PC-3 (cell line): ENCODE data around the gene ALDH2. TPM values are rescaled to one million over a fixed set of nuclear protein-coding genes. Genes with fewer than 3 reads are reported as not detected.

ENCODE experiments used
- ATAC-seq: fragments of 200-7000 bp; cut with Tn5 transposase; 2 replicates; pipeline ENCODE4 v1.9.1; 2020; ENCODE audit warnings: mild to moderate bottlenecking, moderate library complexity
- BruUV-seq: library from RNA; stranded (reverse); fragments of 400-500 nt; replicated peaks from 2 replicates; lab custom pipeline; 2021; lab: Mats Ljungman, UMichigan
- CTCF ChIA-PET: fragments of 300-600 bp; sonication (Branson Sonifier 250); formaldehyde crosslinking; loops from one replicate; lab custom pipeline; 2022; ENCODE audit warnings: antibody characterized with exemption; lab: Charles Lee
- POLR2A ChIA-PET: fragments of 300-600 bp; sonication (Branson Sonifier 250); formaldehyde crosslinking; loops from one replicate; lab custom pipeline; 2022; ENCODE audit warnings: antibody characterized with exemption; ENCODE audit not compliant: unreplicated experiment; lab: Charles Lee
- DNase-seq: peaks from one replicate; pipeline ENCODE4 v3.0.0-alpha.2; 2015
- H2AFZ ChIP-seq: fragments of 300-600 bp; sonication (generic); 2 replicates; pipeline ENCODE4 v1.6.0; 2016; ENCODE audit warnings: antibody characterized with exemption, low read length
- H3F3A ChIP-seq: fragments of 300-600 bp; sonication (generic); one replicate; pipeline ENCODE4 v1.6.0; 2017; ENCODE audit warnings: antibody characterized with exemption, low read length, control low read depth, mild to moderate bottlenecking; ENCODE audit not compliant: unreplicated experiment
- H3K27ac ChIP-seq: fragments of 300-600 bp; sonication (generic); 2 replicates; pipeline ENCODE4 v1.5.1; 2016; ENCODE audit warnings: mild to moderate bottlenecking, low read length
- H3K27me3 ChIP-seq: fragments of 300-600 bp; sonication (generic); 2 replicates; pipeline ENCODE4 v1.6.1; 2016; ENCODE audit warnings: low read length, mixed read lengths
- H3K36me3 ChIP-seq: fragments of 300-600 bp; sonication (generic); 2 replicates; pipeline ENCODE4 v1.6.1; 2016; ENCODE audit warnings: low read depth, mixed run types, low read length, mixed read lengths
- H3K4me1 ChIP-seq: fragments of 300-600 bp; sonication (generic); 2 replicates; pipeline ENCODE4 v1.5.1; 2016; ENCODE audit warnings: low read length; ENCODE audit not compliant: insufficient read depth
- H3K4me2 ChIP-seq: fragments of 300-600 bp; sonication (generic); 2 replicates; pipeline ENCODE4 v1.6.0; 2016; ENCODE audit warnings: low read length
- H3K4me3 ChIP-seq: fragments of 300-600 bp; sonication (generic); 2 replicates; pipeline ENCODE4 v1.5.1; 2016; ENCODE audit warnings: mild to moderate bottlenecking, low read length, mixed read lengths
- H3K79me2 ChIP-seq: fragments of 300-600 bp; sonication (generic); 2 replicates; pipeline ENCODE4 v1.6.1; 2017; ENCODE audit warnings: low read length, mixed read lengths
- H3K9ac ChIP-seq: fragments of 300-600 bp; sonication (generic); 2 replicates; pipeline ENCODE4 v1.6.0; 2016; ENCODE audit warnings: mild to moderate bottlenecking, low read length
- H3K9me2 ChIP-seq: fragments of 300-600 bp; sonication (generic); replicated peaks from 2 replicates; pipeline ENCODE4 v1.6.1; 2016; ENCODE audit warnings: mixed run types, low read length, mixed read lengths
- H3K9me3 ChIP-seq: fragments of 300-600 bp; sonication (generic); 2 replicates; pipeline ENCODE4 v1.6.1; 2016; ENCODE audit warnings: low read length, mixed read lengths
- H4K20me1 ChIP-seq: fragments of 300-600 bp; sonication (generic); 2 replicates; pipeline ENCODE4 v1.6.1; 2016; ENCODE audit warnings: low read length, mixed read lengths
- EZH2 ChIP-seq: fragments of 300-600 bp; sonication (generic); IDR thresholded peaks from one replicate; pipeline ENCODE4 v1.6.1; 2017; ENCODE audit warnings: antibody characterized with exemption, mild to moderate bottlenecking, low read length; ENCODE audit not compliant: unreplicated experiment
- EZH2phosphoT487 ChIP-seq: fragments of 300-600 bp; sonication (generic); IDR thresholded peaks from 2 replicates; pipeline ENCODE4 v1.6.1; 2018; ENCODE audit warnings: mild to moderate bottlenecking, antibody characterized with exemption, low read length, borderline replicate concordance
- intact Hi-C: fragments of 100-400 bp; cut with micrococcal nuclease; formaldehyde crosslinking; loops from 2 replicates; pipeline ENCODE4 v1.9.0; 2023
- total RNA-seq: library from RNA; depleted of rRNA; stranded (reverse); fragments of >200 nt; gene quantifications from 2 replicates; pipeline ENCODE4 v1.2.3, GENCODE V29; 2014
- TF ChIP-seq, protein P1 (sequence below): fragments of 300-600 bp; sonication (generic); conservative IDR thresholded peaks from 2 replicates; pipeline ENCODE4 v1.5.1; 2017; ENCODE audit warnings: antibody characterized with exemption, low read depth, mild to moderate bottlenecking, low read length

ALDH2 gene
- total RNA-seq, 1 experiment from 2014 or later = 2.0 TPM

GRCh38 chr12:111781085-111781658 is 14.4 kb downstream of the ALDH2 start:
- TF ChIP-seq EZH2 (no peak), EZH2phosphoT487 (no peak)
- TF ChIP-seq, protein P1, sequence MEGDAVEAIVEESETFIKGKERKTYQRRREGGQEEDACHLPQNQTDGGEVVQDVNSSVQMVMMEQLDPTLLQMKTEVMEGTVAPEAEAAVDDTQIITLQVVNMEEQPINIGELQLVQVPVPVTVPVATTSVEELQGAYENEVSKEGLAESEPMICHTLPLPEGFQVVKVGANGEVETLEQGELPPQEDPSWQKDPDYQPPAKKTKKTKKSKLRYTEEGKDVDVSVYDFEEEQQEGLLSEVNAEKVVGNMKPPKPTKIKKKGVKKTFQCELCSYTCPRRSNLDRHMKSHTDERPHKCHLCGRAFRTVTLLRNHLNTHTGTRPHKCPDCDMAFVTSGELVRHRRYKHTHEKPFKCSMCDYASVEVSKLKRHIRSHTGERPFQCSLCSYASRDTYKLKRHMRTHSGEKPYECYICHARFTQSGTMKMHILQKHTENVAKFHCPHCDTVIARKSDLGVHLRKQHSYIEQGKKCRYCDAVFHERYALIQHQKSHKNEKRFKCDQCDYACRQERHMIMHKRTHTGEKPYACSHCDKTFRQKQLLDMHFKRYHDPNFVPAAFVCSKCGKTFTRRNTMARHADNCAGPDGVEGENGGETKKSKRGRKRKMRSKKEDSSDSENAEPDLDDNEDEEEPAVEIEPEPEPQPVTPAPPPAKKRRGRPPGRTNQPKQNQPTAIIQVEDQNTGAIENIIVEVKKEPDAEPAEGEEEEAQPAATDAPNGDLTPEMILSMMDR = no peak
- no peak overlapping the region for H3K4me3 ChIP-seq
- no peaks in the 10 kb centered on the region for H3K27me3 ChIP-seq
- no peaks in the 10 kb centered on the region for H3K36me3 ChIP-seq
- H2AFZ ChIP-seq = no peak overlapping the region
- no peaks in the 10 kb centered on the region for H3K79me2 ChIP-seq
- no peak overlapping the region for H3K4me2 ChIP-seq
- no peak for ATAC-seq
- intact Hi-C loops = no loop called here
- H4K20me1 ChIP-seq = no peaks in the 10 kb centered on the region
- no peaks in the 10 kb centered on the region for H3K9me3 ChIP-seq
- H3F3A ChIP-seq = no peaks in the 10 kb centered on the region
- H3K9me2 ChIP-seq = no peaks in the 10 kb centered on the region
- ChIA-PET POLR2A (no interaction called here), CTCF (no interaction called here)
- peaks cover 5% of the 10 kb centered on the region for H3K4me1 ChIP-seq
- DNase-seq = no peak
- H3K9ac ChIP-seq = no peak overlapping the region
- H3K27ac ChIP-seq = no peak overlapping the region
- no TSS peak for BruUV-seq

DNA sequence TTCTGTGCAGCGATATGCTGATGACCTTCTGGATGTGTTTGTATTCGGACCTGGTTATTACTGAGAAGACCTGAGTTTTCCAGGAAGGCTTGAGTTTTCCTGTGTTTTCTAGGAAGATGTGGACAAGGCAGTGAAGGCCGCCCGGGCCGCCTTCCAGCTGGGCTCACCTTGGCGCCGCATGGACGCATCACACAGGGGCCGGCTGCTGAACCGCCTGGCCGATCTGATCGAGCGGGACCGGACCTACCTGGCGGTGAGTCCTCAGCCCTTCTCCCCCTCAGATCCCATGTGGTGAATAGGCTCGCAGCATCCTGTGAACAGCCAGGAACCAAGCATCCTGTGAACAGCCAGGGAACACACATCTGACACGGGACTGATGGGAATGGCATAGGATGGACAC is 16.3 kb downstream of the ALDH2 start:
- intact Hi-C loops = no loop called here
- Histone ChIP-seq H3K4me3 (no peak overlapping the region), H3K79me2 (no peaks in the 10 kb centered on the region), H3K9me2 (no peaks in the 10 kb centered on the region), H2AFZ (no peak overlapping the region), H3F3A (no peaks in the 10 kb centered on the region), H3K27me3 (no peaks in the 10 kb centered on the region), H4K20me1 (no peaks in the 10 kb centered on the region), H3K36me3 (no peaks in the 10 kb centered on the region), H3K9ac (no peak overlapping the region), H3K9me3 (no peaks in the 10 kb centered on the region), H3K4me1 (peaks cover 4% of the 10 kb centered on the region), H3K27ac (no peak overlapping the region), H3K4me2 (no peak overlapping the region)
- ChIA-PET POLR2A (no interaction called here), CTCF (no interaction called here)
- no peak for DNase-seq
- ATAC-seq = no peak
- TF ChIP-seq, protein P1 = no peak
- TF ChIP-seq EZH2phosphoT487 = no peak
- no peak for TF ChIP-seq EZH2
- no TSS peak for BruUV-seq

- H3K27me3 ChIP-seq = no peaks in the 10 kb centered on the region
- H2AFZ ChIP-seq = no peak overlapping the region
- BruUV-seq = no TSS peak
- no peaks in the 10 kb centered on the region for H3K79me2 ChIP-seq
- H3K9ac ChIP-seq = no peak overlapping the region
- no peak overlapping the region for H3K4me2 ChIP-seq
- ChIA-PET POLR2A (interaction anchor here (0.6 to 0.7 kb wide), 2 partner anchors 18 to 1799 kb away, joined by 3 to 4 read pairs; no protein-coding TSS in a partner anchor), CTCF (interaction anchor here (1.0 kb wide), 1 partner anchor 28 kb away, joined by 3 read pairs; no protein-coding TSS in a partner anchor)
- H3K27ac ChIP-seq = no peak overlapping the region
- H3K36me3 ChIP-seq = no peaks in the 10 kb centered on the region
- peaks cover 4% of the 10 kb centered on the region for H3K4me1 ChIP-seq
- intact Hi-C loops = no loop called here
- no peaks in the 10 kb centered on the region for H4K20me1 ChIP-seq
- H3F3A ChIP-seq = no peaks in the 10 kb centered on the region
- DNase-seq (no peak), ATAC-seq (no peak)
- TF ChIP-seq, protein P1 = no peak
- TF ChIP-seq EZH2 (no peak), EZH2phosphoT487 (no peak)
- H3K9me3 ChIP-seq = no peaks in the 10 kb centered on the region
- H3K4me3 ChIP-seq = no peak overlapping the region
- H3K9me2 ChIP-seq = no peaks in the 10 kb centered on the region
Observed at GRCh38 chr12:111784953-111785352, 18.2 kb downstream of the ALDH2 start.
